B cell (primary cell): ENCODE measurements around the gene HSPA12A. TPM values are rescaled to one million over a fixed set of nuclear protein-coding genes. Genes with fewer than 3 reads are reported as not detected.

Source experiments
- ATAC-seq: fragments of 200-7000 bp; cut with Tn5 transposase; one replicate; pipeline ENCODE4 v1.10.0; 2021; ENCODE audit warnings: low read depth, mild to moderate bottlenecking, moderate number of reproducible peaks, moderate library complexity
- CTCF ChIA-PET: fragments of 350-600 bp; sonication (Branson Sonifier 250); formaldehyde crosslinking; loops from one replicate; lab custom pipeline; 2021; ENCODE audit warnings: antibody characterized with exemption, inconsistent platforms; lab: Charles Lee
- POLR2A ChIA-PET: fragments of 350-600 bp; sonication (Branson Sonifier 250); formaldehyde crosslinking; loops from one replicate; lab custom pipeline; 2021; ENCODE audit warnings: antibody characterized with exemption; lab: Charles Lee
- DNase-seq: peaks from one replicate; pipeline ENCODE4 v3.0.0; 2013
- H2AFZ ChIP-seq: 2 replicates; pipeline ENCODE4 v1.6.1; 2012; ENCODE audit warnings: mild to moderate bottlenecking, low read depth, low read length; ENCODE audit not compliant: insufficient read depth, poor library complexity, severe bottlenecking
- H3K27ac ChIP-seq, 2 donors: 1 replicate in 1 of 2; 2 replicates in 1 of 2; pipeline ENCODE4 v1.5.1; 2012 to 2013; ENCODE audit warnings: low read length in 2 of 2, mild to moderate bottlenecking in 2 of 2, moderate library complexity in 1 of 2
- H3K27me3 ChIP-seq, 4 experiments: fragments of 200-600 bp in 1 of 4; sonication (generic) in 1 of 4; replicated peaks in 1 of 4; 1 replicate in 2 of 4; 2 replicates in 2 of 4; pipeline versions ENCODE4 v1.6.1 to v1.7.0; 2013 to 2016; ENCODE audit warnings: low read length in 3 of 4, mild to moderate bottlenecking in 2 of 4, mixed read lengths in 1 of 4, moderate library complexity in 1 of 4; ENCODE audit not compliant: insufficient read depth in 4 of 4, control insufficient read depth in 3 of 4; ENCODE audit errors: control extremely low read depth in 1 of 4
- H3K36me3 ChIP-seq, 2 experiments: replicated peaks in 1 of 2; 1 replicate in 1 of 2; 2 replicates in 1 of 2; pipeline versions ENCODE4 v1.6.1 to v1.7.1; 2013; ENCODE audit warnings: low read length in 1 of 2; ENCODE audit not compliant: insufficient read depth in 2 of 2, control insufficient read depth in 1 of 2; ENCODE audit errors: control extremely low read depth in 1 of 2, extremely low read depth in 1 of 2
- H3K4me1 ChIP-seq, 2 donors: fragments of 200-600 bp in 1 of 2; sonication (generic) in 1 of 2; 1 replicate in 1 of 2; 2 replicates in 1 of 2; pipeline versions ENCODE4 v1.5.1 to v1.6.1; 2013 to 2017; ENCODE audit warnings: low read length in 2 of 2; ENCODE audit not compliant: control insufficient read depth in 2 of 2, insufficient read depth in 2 of 2
- H3K4me2 ChIP-seq: replicated peaks from 2 replicates; pipeline ENCODE3; 2012; ENCODE audit warnings: mild to moderate bottlenecking, low read depth, low read length; ENCODE audit not compliant: poor library complexity, severe bottlenecking
- H3K4me3 ChIP-seq, 5 experiments: fragments of 200-600 bp in 1 of 5; sonication (generic) in 1 of 5; 1 replicate in 3 of 5; 2 replicates in 2 of 5; pipeline versions ENCODE4 v1.5.1 to v1.7.0; 2011 to 2016; ENCODE audit warnings: low read length in 4 of 5, mild to moderate bottlenecking in 4 of 5, low read depth in 2 of 5, control low read depth in 1 of 5, moderate library complexity in 1 of 5; ENCODE audit not compliant: insufficient read depth in 1 of 5; ENCODE audit errors: control extremely low read depth in 1 of 5, extremely low read depth in 1 of 5
- H3K79me2 ChIP-seq: fragments of 200-600 bp; sonication (generic); one replicate; pipeline ENCODE4 v1.6.0; 2016; ENCODE audit warnings: low read length; ENCODE audit not compliant: control insufficient read depth, insufficient read depth
- H3K9ac ChIP-seq: fragments of 200-600 bp; sonication (generic); 2 replicates; pipeline ENCODE4 v1.6.1; 2017; ENCODE audit warnings: mild to moderate bottlenecking, low read length, moderate library complexity
- H3K9me3 ChIP-seq, 3 donors: one replicate each; pipeline versions ENCODE4 v1.6.1 to v1.7.1; 2013; ENCODE audit warnings: low read length in 2 of 3; ENCODE audit not compliant: control insufficient read depth in 2 of 3, insufficient read depth in 1 of 3; ENCODE audit errors: control extremely low read depth in 1 of 3
- H4K20me1 ChIP-seq: 2 replicates; pipeline ENCODE4 v1.6.0; 2012; ENCODE audit warnings: mild to moderate bottlenecking, low read length; ENCODE audit not compliant: insufficient read depth, control insufficient read depth, poor library complexity, severe bottlenecking
- H3K27ac Mint-ChIP-seq: one replicate; pipeline ENCODE4 v1.8.0; 2021; ENCODE audit warnings: mixed read lengths
- H3K27me3 Mint-ChIP-seq: one replicate; pipeline ENCODE4 v1.8.0; 2021; ENCODE audit warnings: mixed read lengths
- H3K4me1 Mint-ChIP-seq: one replicate; pipeline ENCODE4 v1.8.0; 2021; ENCODE audit warnings: mixed read lengths
- H3K4me3 Mint-ChIP-seq: one replicate; pipeline ENCODE4 v1.8.0; 2021; ENCODE audit warnings: mixed read lengths
- H3K9me3 Mint-ChIP-seq: one replicate; pipeline ENCODE4 v1.8.0; 2022; ENCODE audit warnings: mixed read lengths; ENCODE audit not compliant: insufficient read depth
- EZH2 ChIP-seq: IDR thresholded peaks from 2 replicates; pipeline ENCODE4 v1.6.1; 2012; ENCODE audit warnings: borderline replicate concordance, low read depth, mild to moderate bottlenecking, moderate library complexity, low read length; ENCODE audit not compliant: insufficient read depth, poor library complexity, severe bottlenecking
- WGBS: methylation state at CpG from one replicate; pipeline ENCODE4 v1.1.5; 2013; ENCODE audit warnings: missing lambda C conversion rate; ENCODE audit not compliant: insufficient coverage; 5-methylcytosine and 5-hydroxymethylcytosine counted together
- intact Hi-C: fragments of 100-400 bp; cut with micrococcal nuclease; formaldehyde crosslinking; loops from one replicate; pipeline ENCODE4 v1.10.0; 2022
- polyA plus RNA-seq: library from polyadenylated mRNA; depleted of rRNA; stranded (reverse); fragments of >200 nt; gene quantifications from 2 replicates; pipeline ENCODE4 v1.2.3, GENCODE V29; 2012
- total RNA-seq, 2 donors: library from RNA; stranded (reverse); fragments of 120-200 nt in 1 of 2; gene quantifications; 1 replicate in 1 of 2; 2 replicates in 1 of 2; pipeline versions ENCODE4 v1.2.3 to v1.2.4, GENCODE V29; 2013 to 2022
- TF ChIP-seq, protein P1 (sequence below): fragments of 200-600 bp; IDR thresholded peaks from one replicate; pipeline ENCODE4 v1.8.0; 2022; ENCODE audit warnings: antibody characterized with exemption, mild to moderate bottlenecking

Gene HSPA12A
- total and polyA plus RNA-seq, 2 donors (not counting 1 experiment from before 2014, with no cell fraction given) = 2.1 to 17.7 TPM

GRCh38 chr10:116668018-116668417, 74.3 kb downstream of the HSPA12A start:
- WGBS = 85% methylated on average over 7 of the region's 9 CpGs
- Mint-ChIP-seq H3K27ac (no peak overlapping the region), H3K4me3 (no peak overlapping the region), H3K27me3 (peaks cover 22% of the 10 kb centered on the region), H3K9me3 (no peaks in the 10 kb centered on the region), H3K4me1 (no peaks in the 10 kb centered on the region)
- H3K4me1 ChIP-seq = no peaks in the 10 kb centered on the region
- no peak overlapping the region for H2AFZ ChIP-seq
- H3K27me3 ChIP-seq = peaks cover 0 to 12% (median 0%) of the 10 kb centered on the region in 4 experiments
- no peak for TF ChIP-seq EZH2
- no peak overlapping the region for H3K4me2 ChIP-seq
- DNase-seq = no peak
- peaks cover 0 to 11% (median 0%) of the 10 kb centered on the region in 3 donors for H3K9me3 ChIP-seq
- no peak for ATAC-seq
- no peaks in the 10 kb centered on the region for H3K36me3 ChIP-seq
- intact Hi-C loops = no loop called here
- no peak overlapping the region for H3K27ac ChIP-seq
- H4K20me1 ChIP-seq = no peaks in the 10 kb centered on the region
- no peaks in the 10 kb centered on the region for H3K79me2 ChIP-seq
- H3K9ac ChIP-seq = no peak overlapping the region
- CTCF ChIA-PET = no interaction called here
- POLR2A ChIA-PET = no interaction called here
- H3K4me3 ChIP-seq = no peak overlapping the region

GRCh38 chr10:116667484-116667883, 74.9 kb downstream of the HSPA12A start:
- H2AFZ ChIP-seq = no peak overlapping the region
- no peaks in the 10 kb centered on the region for H3K4me1 ChIP-seq
- peaks cover 0 to 12% (median 0%) of the 10 kb centered on the region in 4 experiments for H3K27me3 ChIP-seq
- no peak overlapping the region for H3K4me2 ChIP-seq
- no peaks in the 10 kb centered on the region for H3K36me3 ChIP-seq
- DNase-seq (no peak), ATAC-seq (no peak)
- no peak overlapping the region for H3K4me3 ChIP-seq
- TF ChIP-seq, protein P1, sequence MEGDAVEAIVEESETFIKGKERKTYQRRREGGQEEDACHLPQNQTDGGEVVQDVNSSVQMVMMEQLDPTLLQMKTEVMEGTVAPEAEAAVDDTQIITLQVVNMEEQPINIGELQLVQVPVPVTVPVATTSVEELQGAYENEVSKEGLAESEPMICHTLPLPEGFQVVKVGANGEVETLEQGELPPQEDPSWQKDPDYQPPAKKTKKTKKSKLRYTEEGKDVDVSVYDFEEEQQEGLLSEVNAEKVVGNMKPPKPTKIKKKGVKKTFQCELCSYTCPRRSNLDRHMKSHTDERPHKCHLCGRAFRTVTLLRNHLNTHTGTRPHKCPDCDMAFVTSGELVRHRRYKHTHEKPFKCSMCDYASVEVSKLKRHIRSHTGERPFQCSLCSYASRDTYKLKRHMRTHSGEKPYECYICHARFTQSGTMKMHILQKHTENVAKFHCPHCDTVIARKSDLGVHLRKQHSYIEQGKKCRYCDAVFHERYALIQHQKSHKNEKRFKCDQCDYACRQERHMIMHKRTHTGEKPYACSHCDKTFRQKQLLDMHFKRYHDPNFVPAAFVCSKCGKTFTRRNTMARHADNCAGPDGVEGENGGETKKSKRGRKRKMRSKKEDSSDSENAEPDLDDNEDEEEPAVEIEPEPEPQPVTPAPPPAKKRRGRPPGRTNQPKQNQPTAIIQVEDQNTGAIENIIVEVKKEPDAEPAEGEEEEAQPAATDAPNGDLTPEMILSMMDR = no peak
- no peak for TF ChIP-seq EZH2
- H3K27ac Mint-ChIP-seq = no peak overlapping the region
- ChIA-PET POLR2A (no interaction called here), CTCF (no interaction called here)
- peaks cover 0 to 11% (median 0%) of the 10 kb centered on the region in 3 donors for H3K9me3 ChIP-seq
- H3K9me3 Mint-ChIP-seq = no peaks in the 10 kb centered on the region
- H3K4me3 Mint-ChIP-seq = no peak overlapping the region
- H3K27ac ChIP-seq = no peak overlapping the region
- H3K4me1 Mint-ChIP-seq = no peaks in the 10 kb centered on the region
- no peaks in the 10 kb centered on the region for H3K79me2 ChIP-seq
- H3K9ac ChIP-seq = no peak overlapping the region
- no peaks in the 10 kb centered on the region for H4K20me1 ChIP-seq
- intact Hi-C loops = no loop called here
- WGBS = 75% methylated on average over 3 of the region's 3 CpGs
- peaks cover 22% of the 10 kb centered on the region for H3K27me3 Mint-ChIP-seq
